HepG2 (cell line): ENCODE data around the gene PARP11.

ENCODE experiments used
- EP300 ChIP-seq, 3 experiments: sonication (generic) in 1 of 3; formaldehyde crosslinking in 1 of 3; IDR thresholded peaks; 2 replicates each; pipeline versions ENCODE4 v1.5.1 to v1.6.1; 2011 to 2020; ENCODE audit warnings: low read depth in 2 of 3, low read length in 2 of 3, borderline replicate concordance in 1 of 3, improper control_type of control experiment in 1 of 3, mild to moderate bottlenecking in 1 of 3, missing genetic modification reagents in 1 of 3, moderate library complexity in 1 of 3
- HDAC6 ChIP-seq: fragments of 200-600 bp; sonication (generic); IDR thresholded peaks from 2 replicates; pipeline ENCODE4 v1.7.0; 2017; ENCODE audit warnings: mild to moderate bottlenecking, antibody characterized with exemption, low read length, low read depth
- JUNB ChIP-seq: sonication (generic); formaldehyde crosslinking; IDR thresholded peaks from 2 replicates; pipeline ENCODE4 v1.8.0; 2022; ENCODE audit warnings: missing genetic modification reagents, mild to moderate bottlenecking, borderline replicate concordance
- ZFP36L2 ChIP-seq: sonication (generic); formaldehyde crosslinking; IDR thresholded peaks from 2 replicates; pipeline ENCODE4 v1.4.0; 2020; ENCODE audit warnings: missing genetic modification reagents
- ZNF232 ChIP-seq: sonication (generic); formaldehyde crosslinking; IDR thresholded peaks from 2 replicates; pipeline ENCODE4 v1.4.0; 2020; ENCODE audit warnings: missing genetic modification reagents, borderline replicate concordance
- ZNF510 ChIP-seq: sonication (generic); formaldehyde crosslinking; IDR thresholded peaks from 2 replicates; pipeline ENCODE4 v1.4.0; 2020; ENCODE audit warnings: low read depth, mild to moderate bottlenecking, missing genetic modification reagents
- ZNF878 ChIP-seq: sonication (generic); formaldehyde crosslinking; IDR thresholded peaks from 2 replicates; pipeline ENCODE4 v1.8.1; 2023; ENCODE audit warnings: mild to moderate bottlenecking, missing genetic modification reagents, moderate library complexity
- ZSCAN30 ChIP-seq: sonication (generic); formaldehyde crosslinking; IDR thresholded peaks from 2 replicates; pipeline ENCODE4 v1.5.0; 2020; ENCODE audit warnings: mild to moderate bottlenecking, missing genetic modification reagents
- TF ChIP-seq, protein P1 (sequence below): sonication (generic); formaldehyde crosslinking; IDR thresholded peaks from 2 replicates; pipeline ENCODE4 v1.4.0; 2020; ENCODE audit warnings: mild to moderate bottlenecking, missing genetic modification reagents
- TF ChIP-seq, protein P2 (sequence below): sonication (generic); formaldehyde crosslinking; IDR thresholded peaks from 2 replicates; pipeline ENCODE4 v1.8.0; 2022; ENCODE audit warnings: mild to moderate bottlenecking, missing genetic modification reagents, borderline replicate concordance
- TF ChIP-seq, protein P3 (sequence below): sonication (generic); formaldehyde crosslinking; IDR thresholded peaks from 2 replicates; pipeline ENCODE4 v1.8.1; 2023; ENCODE audit warnings: mild to moderate bottlenecking, inconsistent platforms, moderate library complexity, missing genetic modification reagents, borderline replicate concordance

DNA sequence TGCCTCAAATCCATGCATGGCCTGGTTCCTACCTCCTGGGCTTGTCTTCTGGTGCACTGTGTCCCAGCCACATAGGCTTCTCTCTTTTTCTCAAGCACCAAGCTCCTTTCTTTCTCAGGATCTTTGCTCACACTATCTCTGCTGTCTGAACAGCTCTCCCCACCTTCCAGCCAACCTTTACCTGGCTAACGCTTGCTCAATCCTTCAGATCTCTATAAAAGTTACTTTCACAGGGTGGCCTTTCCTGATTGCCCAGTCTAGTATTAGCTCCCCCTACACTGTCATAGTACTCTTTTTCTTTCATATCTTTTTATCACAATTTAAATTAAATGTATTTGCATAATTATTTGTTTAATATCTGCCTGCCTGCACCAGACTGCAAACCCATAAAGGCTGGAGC lies 3.8 kb downstream of the PARP11 start:
- TF ChIP-seq ZNF510 (CRISPR knock-in tag) (no peak), HDAC6 (no peak), ZNF232 (CRISPR knock-in tag) (no peak), EP300 (IDR thresholded peaks at IDR 0.05; ENCODE audit: low read depth in 2 of 2, low read length in 2 of 2) (no peak), EP300 (CRISPR knock-in tag; IDR thresholded peaks at IDR 0.05; ENCODE audit: borderline replicate concordance) (no peak), ZSCAN30 (CRISPR knock-in tag) (no peak), ZFP36L2 (no peak), JUNB (CRISPR knock-in tag) (no peak), ZNF878 (CRISPR knock-in tag) (no peak)
- TF ChIP-seq, protein P1, sequence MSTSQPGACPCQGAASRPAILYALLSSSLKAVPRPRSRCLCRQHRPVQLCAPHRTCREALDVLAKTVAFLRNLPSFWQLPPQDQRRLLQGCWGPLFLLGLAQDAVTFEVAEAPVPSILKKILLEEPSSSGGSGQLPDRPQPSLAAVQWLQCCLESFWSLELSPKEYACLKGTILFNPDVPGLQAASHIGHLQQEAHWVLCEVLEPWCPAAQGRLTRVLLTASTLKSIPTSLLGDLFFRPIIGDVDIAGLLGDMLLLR (CRISPR knock-in tag), result no peak
- TF ChIP-seq, protein P2, sequence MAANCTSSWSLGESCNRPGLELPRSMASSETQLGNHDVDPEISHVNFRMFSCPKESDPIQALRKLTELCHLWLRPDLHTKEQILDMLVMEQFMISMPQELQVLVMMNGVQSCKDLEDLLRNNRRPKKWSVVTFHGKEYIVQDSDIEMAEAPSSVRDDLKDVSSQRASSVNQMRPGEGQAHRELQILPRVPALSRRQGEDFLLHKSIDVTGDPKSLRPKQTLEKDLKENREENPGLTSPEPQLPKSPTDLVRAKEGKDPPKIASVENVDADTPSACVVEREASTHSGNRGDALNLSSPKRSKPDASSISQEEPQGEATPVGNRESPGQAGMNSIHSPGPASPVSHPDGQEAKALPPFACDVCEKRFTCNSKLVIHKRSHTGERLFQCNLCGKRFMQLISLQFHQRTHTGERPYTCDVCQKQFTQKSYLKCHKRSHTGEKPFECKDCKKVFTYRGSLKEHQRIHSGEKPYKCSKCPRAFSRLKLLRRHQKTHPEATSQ (CRISPR knock-in tag), result no peak
- TF ChIP-seq, protein P3, sequence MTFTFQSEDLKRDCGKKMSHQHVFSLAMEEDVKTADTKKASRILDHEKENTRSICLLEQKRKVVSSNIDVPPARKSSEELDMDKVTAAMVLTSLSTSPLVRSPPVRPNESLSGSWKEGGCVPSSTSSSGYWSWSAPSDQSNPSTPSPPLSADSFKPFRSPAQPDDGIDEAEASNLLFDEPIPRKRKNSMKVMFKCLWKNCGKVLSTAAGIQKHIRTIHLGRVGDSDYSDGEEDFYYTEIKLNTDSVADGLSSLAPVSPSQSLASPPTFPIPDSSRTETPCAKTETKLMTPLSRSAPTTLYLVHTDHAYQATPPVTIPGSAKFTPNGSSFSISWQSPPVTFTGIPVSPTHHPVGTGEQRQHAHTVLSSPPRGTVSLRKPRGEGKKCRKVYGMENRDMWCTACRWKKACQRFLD (CRISPR knock-in tag), result no peak
